ENCODE data around the gene TMEM87A. TPM values are rescaled to one million over a fixed set of nuclear protein-coding genes. Genes with fewer than 3 reads are reported as not detected.

Gene TMEM87A
- total RNA-seq, 2 experiments from 2014 or later: 23.6 to 24.7 TPM

GRCh38 chr15:42253300-42253699, 19.9 kb downstream of the TMEM87A start:
- no peak for TF ChIP-seq CTCF (IDR thresholded peaks at IDR 0.05)
- intact Hi-C loops (cut with micrococcal nuclease): no loop called here
- Mint-ChIP-seq H3K36me3 (ENCODE audit: low read depth) (peaks cover 48% of the 10 kb centered on the region), H3K4me3 (no peak overlapping the region), H3K27me3 (no peaks in the 10 kb centered on the region), H3K9me3 (no peaks in the 10 kb centered on the region), H3K4me1 (ENCODE audit: low read depth) (no peaks in the 10 kb centered on the region), H3K27ac (no peak overlapping the region)
- no peak for ATAC-seq
- no peak for DNase-seq
- ChIA-PET CTCF (interaction anchor here (1.4 kb wide), 1 partner anchor 44 kb away, joined by 4 read pairs; no protein-coding TSS in a partner anchor), POLR2A (interaction anchor here (1.0 kb wide), 1 partner anchor 9 kb away, joined by 3 read pairs; no protein-coding TSS in a partner anchor)

GRCh38 chr15:42240823-42241222, 32.4 kb downstream of the TMEM87A start:
- POLR2A ChIA-PET: no interaction called here
- H3K27me3 Mint-ChIP-seq: no peaks in the 10 kb centered on the region
- no peak for ATAC-seq
- peak overlapping the region; percentile 13 for H3K27ac Mint-ChIP-seq
- H3K4me1 Mint-ChIP-seq (ENCODE audit: low read depth): peaks cover 4% of the 10 kb centered on the region
- H3K36me3 Mint-ChIP-seq (ENCODE audit: low read depth): peaks cover 23% of the 10 kb centered on the region
- H3K4me3 Mint-ChIP-seq: no peak overlapping the region
- no peak for DNase-seq
- no peak for TF ChIP-seq CTCF (IDR thresholded peaks at IDR 0.05)
- CTCF ChIA-PET: interaction anchor here (0.9 to 1.0 kb wide), 3 partner anchors 12 to 144 kb away, joined by 3 read pairs; no protein-coding TSS in a partner anchor
- intact Hi-C loops (cut with micrococcal nuclease): no loop called here
- no peaks in the 10 kb centered on the region for H3K9me3 Mint-ChIP-seq

GRCh38 chr15:42239528-42240182, 33.6 kb downstream of the TMEM87A start:
- intact Hi-C loops (cut with micrococcal nuclease): no loop called here
- CTCF ChIA-PET: interaction anchor here (1.0 kb wide), 1 partner anchor 31 kb away, joined by 3 read pairs; no protein-coding TSS in a partner anchor
- Mint-ChIP-seq H3K9me3 (no peaks in the 10 kb centered on the region), H3K27ac (peak overlapping the region; percentile 5), H3K36me3 (ENCODE audit: low read depth) (peaks cover 29% of the 10 kb centered on the region), H3K4me1 (ENCODE audit: low read depth) (peaks cover 4% of the 10 kb centered on the region), H3K27me3 (no peaks in the 10 kb centered on the region), H3K4me3 (no peak overlapping the region)
- POLR2A ChIA-PET: no interaction called here
- DNase-seq: no peak
- no peak for TF ChIP-seq CTCF (IDR thresholded peaks at IDR 0.05)
- ATAC-seq: no peak

GRCh38 chr15:42233107-42233506, 40.1 kb downstream of the TMEM87A start:
- no peak for TF ChIP-seq CTCF (IDR thresholded peaks at IDR 0.05)
- Mint-ChIP-seq H3K4me3 (no peak overlapping the region), H3K9me3 (no peaks in the 10 kb centered on the region), H3K36me3 (ENCODE audit: low read depth) (peaks cover 22% of the 10 kb centered on the region), H3K27ac (no peak overlapping the region), H3K27me3 (no peaks in the 10 kb centered on the region), H3K4me1 (ENCODE audit: low read depth) (no peaks in the 10 kb centered on the region)
- ChIA-PET POLR2A (no interaction called here), CTCF (no interaction called here)
- ATAC-seq (no peak), DNase-seq (no peak)
- intact Hi-C loops (cut with micrococcal nuclease): no loop called here

GRCh38 chr15:42232606-42233005, 40.6 kb downstream of the TMEM87A start:
- ChIA-PET POLR2A (no interaction called here), CTCF (no interaction called here)
- Mint-ChIP-seq H3K36me3 (ENCODE audit: low read depth) (peaks cover 22% of the 10 kb centered on the region), H3K4me3 (no peak overlapping the region), H3K27ac (no peak overlapping the region), H3K27me3 (no peaks in the 10 kb centered on the region), H3K4me1 (ENCODE audit: low read depth) (no peaks in the 10 kb centered on the region), H3K9me3 (no peaks in the 10 kb centered on the region)
- intact Hi-C loops (cut with micrococcal nuclease): no loop called here
- TF ChIP-seq CTCF (IDR thresholded peaks at IDR 0.05): no peak
- DNase-seq (no peak), ATAC-seq (no peak)

Measured in activated CD8-positive, alpha-beta T cell treated with anti-CD3 and anti-CD28 coated beads for 36 hours (primary cell).